CD4-positive, alpha-beta T cell (primary cell): ENCODE results near the gene HEATR5B. TPM values are rescaled to one million over a fixed set of nuclear protein-coding genes. Genes with fewer than 3 reads are reported as not detected.

Source experiments
- ATAC-seq: fragments of 200-7000 bp; cut with Tn5 transposase; one replicate; pipeline ENCODE4 v1.10.0; 2022; ENCODE audit warnings: mild to moderate bottlenecking; ENCODE audit not compliant: poor library complexity
- CTCF ChIA-PET: fragments of 350-600 bp; sonication (Branson Sonifier 250); formaldehyde crosslinking; loops from one replicate; lab custom pipeline; 2021; ENCODE audit warnings: antibody characterized with exemption, inconsistent platforms; lab: Charles Lee
- POLR2A ChIA-PET: fragments of 350-600 bp; sonication (Branson Sonifier 250); formaldehyde crosslinking; loops from one replicate; lab custom pipeline; 2021; ENCODE audit warnings: antibody characterized with exemption, inconsistent platforms; lab: Charles Lee
- DNase-seq, 14 experiments: peaks; one replicate each; pipeline ENCODE4 v3.0.0-alpha.2; 2013 to 2020; ENCODE audit warnings: mixed read lengths in 2 of 14
- H3K27ac ChIP-seq, 2 donors: one replicate each; pipeline versions ENCODE4 v1.5.1 to v1.7.0; 2013; ENCODE audit warnings: low read length in 2 of 2, low read depth in 1 of 2, mild to moderate bottlenecking in 1 of 2
- H3K27me3 ChIP-seq, 2 experiments: 1 replicate in 1 of 2; 2 replicates in 1 of 2; pipeline versions ENCODE4 v1.6.1 to v1.7.0; 2013; ENCODE audit warnings: low read length in 2 of 2, control low read depth in 1 of 2, mild to moderate bottlenecking in 1 of 2, moderate library complexity in 1 of 2; ENCODE audit not compliant: insufficient read depth in 2 of 2, control insufficient read depth in 1 of 2
- H3K36me3 ChIP-seq: one replicate; pipeline ENCODE4 v1.6.1; 2013; ENCODE audit warnings: low read length, control low read depth; ENCODE audit not compliant: insufficient read depth
- H3K4me1 ChIP-seq: one replicate; pipeline ENCODE4 v1.6.1; 2013; ENCODE audit warnings: low read length, control low read depth; ENCODE audit not compliant: insufficient read depth
- H3K4me3 ChIP-seq: one replicate; pipeline ENCODE4 v1.5.1; 2013; ENCODE audit warnings: mild to moderate bottlenecking, low read length, moderate library complexity
- H3K9me3 ChIP-seq, 2 experiments: 1 replicate in 1 of 2; 2 replicates in 1 of 2; pipeline versions ENCODE4 v1.6.1 to v1.7.0; 2013; ENCODE audit warnings: low read length in 2 of 2, mild to moderate bottlenecking in 2 of 2, control low read depth in 1 of 2, moderate library complexity in 1 of 2; ENCODE audit not compliant: control insufficient read depth in 1 of 2, insufficient read depth in 1 of 2
- H3K27ac Mint-ChIP-seq: one replicate; pipeline ENCODE4 v1.8.0; 2020; ENCODE audit warnings: mixed read lengths
- H3K27me3 Mint-ChIP-seq: one replicate; pipeline ENCODE4 v1.8.0; 2021; ENCODE audit warnings: mixed read lengths
- H3K36me3 Mint-ChIP-seq: one replicate; pipeline ENCODE4 v1.8.0; 2021; ENCODE audit warnings: low read depth, mixed read lengths
- H3K4me1 Mint-ChIP-seq: one replicate; pipeline ENCODE4 v1.8.0; 2021; ENCODE audit warnings: low read depth, mixed read lengths
- H3K4me3 Mint-ChIP-seq: one replicate; pipeline ENCODE4 v1.8.0; 2020; ENCODE audit warnings: mild to moderate bottlenecking, mixed read lengths
- H3K9me3 Mint-ChIP-seq: one replicate; pipeline ENCODE4 v1.8.0; 2020; ENCODE audit warnings: mixed read lengths
- CTCF ChIP-seq: fragments of 200-600 bp; IDR thresholded peaks from one replicate; pipeline ENCODE4 v1.8.0; 2022; ENCODE audit warnings: antibody characterized with exemption, mild to moderate bottlenecking
- intact Hi-C, 2 experiments: fragments of 100-400 bp; cut with DNase I in 1 of 2; cut with micrococcal nuclease in 1 of 2; formaldehyde crosslinking; loops; one replicate each; pipeline versions ENCODE4 v1.15.1 to v1.9.0; 2023 to 2025; cut with DNase I, micrococcal nuclease
- total RNA-seq, 174 experiments: library from RNA in 2 of 174; stranded (reverse) in 2 of 174; gene quantifications; one replicate each; pipeline ENCODE4 v1.2.3 and lab custom pipeline; 2021 to 2026

HEATR5B gene
- total RNA-seq, 2 experiments from 2014 or later: 23.4 to 23.9 TPM

- H3K9me3 ChIP-seq: no peaks in the 10 kb centered on the region
- no peak for ATAC-seq
- Mint-ChIP-seq H3K4me1 (peaks cover 69% of the 10 kb centered on the region), H3K27ac (no peak overlapping the region), H3K27me3 (no peaks in the 10 kb centered on the region), H3K4me3 (no peak overlapping the region), H3K36me3 (peaks cover 12% of the 10 kb centered on the region), H3K9me3 (no peaks in the 10 kb centered on the region)
- no peak for DNase-seq
- H3K4me3 ChIP-seq: no peak overlapping the region
- intact Hi-C loops: no loop called here
- H3K27ac ChIP-seq: no peak overlapping the region
- no peaks in the 10 kb centered on the region for H3K4me1 ChIP-seq
- POLR2A ChIA-PET: no interaction called here
- CTCF ChIA-PET: no interaction called here
- H3K27me3 ChIP-seq: no peaks in the 10 kb centered on the region
- no peak for TF ChIP-seq CTCF
- peaks cover 4% of the 10 kb centered on the region for H3K36me3 ChIP-seq
Measured at GRCh38 chr2:36952748-36953197, 131.4 kb downstream of the HEATR5B start.

GRCh38 chr2:36951574-36951973 lies 132.6 kb downstream of the HEATR5B start:
- H3K4me1 Mint-ChIP-seq: peaks cover 62% of the 10 kb centered on the region
- ATAC-seq: no peak
- Histone ChIP-seq H3K27me3 (no peaks in the 10 kb centered on the region), H3K27ac (no peak overlapping the region), H3K4me1 (no peaks in the 10 kb centered on the region), H3K4me3 (no peak overlapping the region), H3K36me3 (peaks cover 4% of the 10 kb centered on the region), H3K9me3 (no peaks in the 10 kb centered on the region)
- H3K27me3 Mint-ChIP-seq: no peaks in the 10 kb centered on the region
- no peak overlapping the region for H3K27ac Mint-ChIP-seq
- H3K36me3 Mint-ChIP-seq: peaks cover 12% of the 10 kb centered on the region
- DNase-seq: no peak
- ChIA-PET POLR2A (no interaction called here), CTCF (no interaction called here)
- H3K4me3 Mint-ChIP-seq: no peak overlapping the region
- H3K9me3 Mint-ChIP-seq: no peaks in the 10 kb centered on the region
- intact Hi-C loops: no loop called here
- no peak for TF ChIP-seq CTCF

- ATAC-seq: no peak
- no peaks in the 10 kb centered on the region for H3K27me3 ChIP-seq
- CTCF ChIA-PET: no interaction called here
- H3K4me3 Mint-ChIP-seq: no peak overlapping the region
- no peak overlapping the region for H3K27ac Mint-ChIP-seq
- TF ChIP-seq CTCF: no peak
- no peaks in the 10 kb centered on the region for H3K4me1 ChIP-seq
- H3K27me3 Mint-ChIP-seq: no peaks in the 10 kb centered on the region
- H3K27ac ChIP-seq: no peak overlapping the region
- no peaks in the 10 kb centered on the region for H3K9me3 ChIP-seq
- intact Hi-C loops: no loop called here
- no peaks in the 10 kb centered on the region for H3K9me3 Mint-ChIP-seq
- H3K4me1 Mint-ChIP-seq: peaks cover 57% of the 10 kb centered on the region
- POLR2A ChIA-PET: no interaction called here
- H3K4me3 ChIP-seq: no peak overlapping the region
- no peak for DNase-seq
- H3K36me3 Mint-ChIP-seq: peaks cover 12% of the 10 kb centered on the region
- peaks cover 4% of the 10 kb centered on the region for H3K36me3 ChIP-seq
Measured at GRCh38 chr2:36951027-36951518, 133.1 kb downstream of the HEATR5B start.
